Measurements from ENCODE around the gene CCDC170.

The CCDC170 gene

GRCh38 chr6:151546941-151547659, 53.3 kb downstream of the CCDC170 start:
- DNase-seq: no peak

DNA sequence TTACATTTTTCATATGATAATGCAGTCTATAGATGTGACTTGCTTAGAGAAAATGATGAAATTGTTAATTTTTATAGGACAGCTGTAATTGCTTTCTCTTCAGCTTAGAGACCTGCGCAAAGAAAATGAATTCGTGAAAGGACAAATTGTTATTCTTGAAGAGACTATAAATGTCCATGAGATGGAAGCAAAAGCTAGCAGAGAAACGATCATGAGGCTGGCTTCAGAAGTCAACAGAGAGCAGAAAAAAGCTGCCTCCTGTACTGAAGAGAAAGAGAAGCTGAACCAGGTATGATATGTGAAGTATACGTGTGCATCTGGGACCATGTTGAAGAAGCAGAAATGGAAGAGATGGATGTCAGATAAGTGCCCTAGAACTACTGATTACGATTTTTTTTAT, 54.4 kb downstream of the CCDC170 start:
- DNase-seq: no peak

GRCh38 chr6:151549790-151550189, 56.0 kb downstream of the CCDC170 start:
- DNase-seq: no peak

GRCh38 chr6:151550618-151551017, 56.8 kb downstream of the CCDC170 start:
- DNase-seq: no peak

- DNase-seq: no peak
These were observed 57.5 kb downstream of the CCDC170 start for GRCh38 chr6:151551223-151551857.

DNA sequence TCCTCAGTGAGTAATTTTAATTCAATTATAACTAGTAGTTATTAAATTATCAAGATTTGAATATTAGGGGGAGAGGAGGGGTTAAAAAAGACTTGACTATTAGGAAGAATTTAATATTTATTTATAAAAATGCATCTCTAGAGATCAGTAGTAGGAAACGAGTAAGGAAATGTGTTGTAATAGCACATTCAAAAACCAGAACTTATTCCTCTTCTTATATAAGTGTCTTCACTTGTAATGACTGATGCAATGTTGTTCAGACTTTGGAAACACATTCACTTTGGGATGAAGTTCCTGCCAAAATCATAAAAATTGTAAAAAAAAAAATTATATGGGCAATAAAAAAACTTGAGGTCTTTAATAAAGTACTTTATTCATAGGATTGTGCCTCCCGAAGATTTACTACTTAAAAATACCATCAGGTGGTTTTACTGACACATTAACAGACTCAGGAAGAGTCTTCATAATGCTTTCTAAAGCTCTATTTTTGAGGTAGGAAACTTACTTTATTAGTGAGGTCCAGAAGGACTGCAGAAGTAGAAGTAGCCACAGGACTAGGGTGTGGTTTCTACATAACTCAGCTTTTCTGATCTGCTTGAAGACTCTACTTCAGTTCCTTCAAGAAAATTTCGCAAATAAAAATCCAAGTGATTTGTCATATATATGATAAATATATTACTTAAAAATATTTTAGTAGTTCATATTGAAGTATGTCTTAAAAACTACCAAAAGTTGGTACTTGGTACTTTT, 59.8 kb downstream of the CCDC170 start:
- no peak for DNase-seq

- DNase-seq: no peak
These were observed 67.4 kb downstream of the CCDC170 start for GRCh38 chr6:151561238-151561637.

DNA sequence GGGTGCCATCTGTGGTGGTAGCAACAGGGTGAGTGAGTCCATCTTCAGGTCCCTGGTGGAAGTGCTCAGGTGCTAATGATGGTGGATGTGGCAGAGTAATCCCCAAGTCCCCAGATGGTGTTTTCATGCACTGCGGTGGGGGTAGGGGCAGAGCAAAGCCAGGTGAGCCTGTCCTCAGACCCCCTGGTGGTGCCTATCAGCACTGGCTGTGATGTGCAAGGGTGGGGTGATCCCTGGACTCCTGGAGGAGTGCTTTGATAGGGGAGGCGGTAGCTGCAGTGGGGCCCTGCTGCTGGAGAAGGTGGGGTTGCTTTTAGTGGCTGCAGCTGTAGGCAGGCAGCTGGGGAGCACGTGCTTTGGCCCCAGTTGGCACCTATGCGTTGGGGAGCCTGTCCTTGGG, 70.8 kb downstream of the CCDC170 start:
- no peak for DNase-seq

DNA sequence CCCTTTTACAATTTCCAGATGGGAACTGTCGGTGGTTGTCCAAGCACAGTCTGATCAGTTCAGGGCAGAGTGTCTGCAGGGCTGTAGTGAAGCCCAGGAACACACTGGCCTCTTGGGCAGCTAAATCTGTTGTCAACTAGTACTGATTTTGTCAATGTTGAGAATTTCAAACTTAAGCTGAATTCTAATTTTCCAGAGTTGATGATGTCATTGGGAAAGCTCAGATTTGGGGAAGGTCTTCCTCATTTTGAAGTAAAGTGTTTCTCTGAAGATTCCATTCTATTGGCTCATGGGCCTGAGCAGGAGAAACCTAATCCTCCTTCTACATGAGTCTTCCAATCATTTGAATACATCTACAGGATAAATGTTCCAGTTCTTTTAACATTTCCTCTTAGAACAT, 72.1 kb downstream of the CCDC170 start:
- no peak for DNase-seq

DNA sequence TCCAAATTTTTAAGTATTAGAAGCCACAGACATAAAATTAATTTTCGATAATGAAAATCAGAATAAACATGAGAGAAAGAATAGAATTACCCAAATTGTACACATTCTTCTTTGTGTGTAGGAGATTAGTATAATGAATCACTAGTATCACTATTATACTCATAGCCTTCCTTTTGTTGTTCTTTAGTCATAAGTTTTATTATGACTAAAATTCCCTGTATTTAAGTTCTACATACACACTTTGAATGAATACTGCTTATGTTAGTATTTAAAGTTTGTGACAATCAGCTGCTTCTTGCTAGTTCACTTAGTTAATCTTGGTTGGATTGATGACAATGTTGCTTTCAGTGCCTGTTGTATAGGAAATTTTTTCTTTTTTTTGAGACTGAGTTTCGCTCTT, 72.7 kb downstream of the CCDC170 start:
- no peak for DNase-seq

DNA sequence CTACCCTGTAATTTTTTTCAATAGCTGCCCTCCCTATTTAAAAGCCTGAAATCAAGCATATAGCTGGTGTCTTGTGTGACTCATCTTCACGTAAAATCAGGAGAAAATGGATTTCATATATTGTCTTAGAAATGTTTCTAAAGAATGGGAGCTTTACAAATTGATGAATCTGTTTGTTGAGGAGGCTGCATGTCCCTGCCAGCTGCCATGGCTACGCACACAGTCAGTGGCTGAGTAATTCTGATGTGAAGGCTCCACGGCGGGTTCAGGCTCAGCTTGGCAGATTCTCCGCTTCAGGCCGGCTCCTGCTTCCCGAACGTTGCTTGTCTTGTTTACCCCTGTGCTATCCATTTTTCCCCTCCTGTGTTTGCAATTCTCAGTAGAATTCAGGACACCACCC, 82.8 kb downstream of the CCDC170 start:
- DNase-seq: no peak

- no peak for DNase-seq
These were observed 83.4 kb downstream of the CCDC170 start for GRCh38 chr6:151577257-151577656.

GRCh38 chr6:151585741-151586140, 91.9 kb downstream of the CCDC170 start:
- no peak for DNase-seq

DNA sequence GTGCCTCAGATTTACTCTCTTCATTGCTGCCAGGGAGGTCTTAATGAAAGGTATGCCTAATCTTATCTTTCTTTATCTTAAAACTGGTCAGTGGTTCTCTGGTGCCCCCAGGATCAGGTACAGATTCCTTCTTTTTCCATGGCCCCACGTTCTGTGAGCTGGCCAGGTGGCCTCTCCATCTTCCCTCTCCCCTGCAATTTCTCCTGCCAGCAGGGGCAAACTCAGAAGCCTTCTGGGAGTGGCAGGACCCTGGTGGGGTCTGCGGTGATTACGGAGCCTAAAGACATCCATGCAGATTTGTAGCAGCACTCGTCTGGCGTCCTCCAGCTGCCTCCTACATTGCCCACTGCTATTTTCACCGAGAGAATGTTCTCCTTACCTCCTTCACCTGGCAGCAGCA, 95.8 kb downstream of the CCDC170 start:
- no peak for DNase-seq

- DNase-seq: no peak
These were observed 96.9 kb downstream of the CCDC170 start for GRCh38 chr6:151590742-151591141.

DNA sequence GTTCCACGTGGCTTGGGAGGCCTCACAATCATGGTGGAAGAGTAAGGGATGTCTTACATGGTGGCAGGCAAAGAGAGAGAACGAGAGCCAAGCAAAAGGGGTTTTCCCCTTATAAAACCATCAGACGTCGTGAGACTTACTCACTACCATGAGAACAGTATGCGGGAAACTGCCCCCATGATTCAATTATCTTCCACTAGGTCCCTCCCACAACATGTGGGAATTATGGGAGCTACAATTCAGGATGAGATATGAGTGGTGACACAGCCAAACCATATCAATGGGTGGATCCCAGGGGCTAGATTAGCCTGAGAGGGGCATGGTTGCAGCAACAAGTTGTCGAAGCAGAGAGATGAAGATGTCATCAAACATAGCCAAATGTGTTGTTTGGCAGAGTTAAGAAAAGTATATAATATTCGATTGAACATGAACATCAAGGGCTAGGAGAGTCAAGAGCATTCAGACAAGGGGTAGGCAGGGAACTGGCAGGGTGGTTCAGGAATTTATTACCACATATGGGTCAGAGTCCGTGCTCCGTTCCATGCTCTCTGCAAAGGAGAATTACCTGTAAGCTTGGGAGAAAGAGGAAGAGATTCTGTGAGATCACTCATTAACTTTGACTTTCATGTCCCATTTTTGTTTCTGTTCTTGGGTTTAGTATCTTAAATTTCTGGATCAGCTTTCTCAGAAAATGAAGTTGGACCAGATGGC, 98.8 kb downstream of the CCDC170 start:
- DNase-seq: no peak

DNA sequence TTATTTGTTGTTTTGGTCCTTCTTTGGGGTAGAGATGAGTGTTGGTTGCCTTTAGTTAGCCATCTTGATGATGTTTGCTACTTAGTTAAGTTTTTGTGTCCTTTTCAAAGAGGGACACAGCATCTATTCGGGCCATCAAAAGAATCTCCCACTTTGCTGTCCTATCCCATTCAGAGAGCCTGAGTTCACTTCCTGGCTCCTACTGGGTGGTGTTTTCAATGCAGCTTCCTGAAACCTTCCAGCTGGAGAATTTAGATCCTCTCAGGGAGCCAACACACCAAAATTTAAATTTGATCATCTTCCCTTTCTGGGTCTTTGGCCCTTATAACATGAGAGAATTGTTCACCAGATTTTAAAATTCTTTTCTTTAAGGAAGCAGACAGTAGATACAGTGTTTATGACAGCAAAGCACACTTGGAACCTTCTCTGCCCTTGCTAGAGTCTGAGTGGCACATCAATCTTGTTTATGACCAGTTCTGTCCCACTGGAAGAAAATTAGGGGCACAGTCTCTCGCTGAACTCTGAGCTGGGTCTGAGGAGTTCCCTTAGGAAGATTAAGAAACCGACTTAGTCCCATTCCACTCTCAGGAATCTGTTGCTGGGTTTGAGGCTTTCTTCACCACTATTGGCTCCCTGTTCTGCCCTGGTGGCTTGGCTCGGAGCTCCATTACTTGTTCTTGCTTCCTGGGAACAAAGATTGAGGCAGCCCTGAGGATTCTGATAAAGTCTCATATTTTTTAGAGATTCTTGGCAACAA, 115.5 kb downstream of the CCDC170 start:
- DNase-seq: no peak

DNA sequence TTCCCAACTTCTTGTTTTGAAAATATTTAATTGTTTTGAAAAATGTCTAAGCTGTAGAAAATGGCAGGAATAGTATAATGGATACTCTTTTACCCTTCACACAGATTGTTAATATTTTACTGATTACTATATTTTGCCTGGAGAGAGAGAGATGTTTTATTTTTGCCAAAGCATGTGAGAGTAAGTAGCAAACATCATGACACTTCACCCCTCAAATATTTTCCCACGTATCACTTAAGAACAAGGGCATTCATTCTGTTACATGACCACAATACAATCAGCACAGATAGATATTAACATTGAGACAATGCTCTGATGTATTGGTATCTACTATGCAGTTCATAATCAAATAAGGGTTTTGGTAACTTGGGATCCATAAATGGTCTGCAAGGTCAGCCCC, 116.5 kb downstream of the CCDC170 start:
- DNase-seq: no peak

DNA sequence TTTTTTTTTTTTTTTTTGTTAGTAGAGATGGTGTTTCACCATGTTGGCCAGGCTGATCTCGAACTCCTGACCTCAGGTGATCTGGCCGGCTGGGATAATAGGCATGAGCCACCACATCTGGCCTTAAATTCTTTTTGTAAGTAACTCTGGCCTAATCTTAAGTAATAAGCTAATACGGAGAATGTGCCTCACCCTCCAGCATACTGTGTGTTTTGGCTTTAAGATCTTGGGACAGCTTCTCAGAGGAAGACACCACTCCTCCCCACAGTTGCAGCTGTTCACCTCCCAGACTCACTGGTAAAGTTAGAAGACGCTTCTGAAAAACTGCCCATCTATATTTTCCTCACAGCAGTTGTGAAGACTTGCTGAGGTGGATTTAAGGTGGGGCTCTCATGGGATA, 120.8 kb downstream of the CCDC170 start:
- DNase-seq: no peak

GRCh38 chr6:151616091-151616513, 122.3 kb downstream of the CCDC170 start:
- DNase-seq: no peak

DNA sequence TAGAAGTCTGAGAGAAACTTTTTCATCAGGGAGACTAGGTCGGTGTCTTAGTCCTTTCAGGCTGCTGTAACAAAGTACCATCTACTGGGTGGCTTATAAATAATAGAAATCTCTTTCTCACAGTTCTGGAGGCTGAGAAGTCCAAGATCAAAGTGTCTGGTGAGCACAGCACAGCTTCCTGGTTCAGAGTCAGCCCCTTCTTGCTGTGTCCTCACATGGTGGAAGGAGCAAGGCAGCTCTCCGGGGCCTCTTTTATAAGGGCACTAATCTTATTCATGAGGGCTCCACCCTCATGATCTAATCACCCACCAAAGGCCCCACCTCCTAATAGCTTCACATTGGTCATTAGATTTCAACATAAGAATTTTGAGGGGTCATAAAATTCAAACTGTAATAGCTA, 122.8 kb downstream of the CCDC170 start:
- no peak for DNase-seq

GRCh38 chr6:151617539-151617938, 123.7 kb downstream of the CCDC170 start:
- DNase-seq: no peak

- DNase-seq: no peak
These were observed 124.9 kb downstream of the CCDC170 start for GRCh38 chr6:151618717-151619116.

All from activated gamma-delta T cell (primary cell).